ENCODE measurements around the gene HNRNPR. TPM values are rescaled to one million over a fixed set of nuclear protein-coding genes. Genes with fewer than 3 reads are reported as not detected.
"Not testable (repeated sequence)": the region's sequence is repeated elsewhere in the genome, so short reads cannot be mapped to it uniquely, and the experiment has no call there.

HNRNPR gene
- total RNA-seq, 1 donor from 2014 or later, result 113 TPM

- peak; percentile 17 for FAIRE-seq
- Mint-ChIP-seq H3K27me3 (ENCODE audit: low read depth, unreplicated experiment) (peaks cover 13% of the 10 kb centered on the region), H3K9me3 (ENCODE audit: unreplicated experiment) (peaks cover 7% of the 10 kb centered on the region), H3K27ac (ENCODE audit: unreplicated experiment) (peak overlapping the region; percentile 71), H3K4me1 (ENCODE audit: low read depth, unreplicated experiment) (peaks cover 15% of the 10 kb centered on the region), H3K36me3 (ENCODE audit: low read depth, unreplicated experiment) (peaks cover 10% of the 10 kb centered on the region), H3K4me3 (ENCODE audit: unreplicated experiment) (peak overlapping the region; percentile 25)
- Histone ChIP-seq H4K20me1 (ENCODE audit: insufficient read depth, low read length) (no peaks in the 10 kb centered on the region), H3K9ac (ENCODE audit: low read length) (peak overlapping the region; percentile 74), H2AFZ (ENCODE audit: low read depth, low read length) (peak overlapping the region; percentile 55), H3K27me3 (ENCODE audit: insufficient read depth, low read length) (no peaks in the 10 kb centered on the region), H3K4me2 (ENCODE audit: low read length) (peak overlapping the region; percentile 75), H3K4me3 (ENCODE audit: insufficient read depth, low read depth, low read length) (no peak overlapping the region), H3K36me3 (ENCODE audit: insufficient read depth, low read length) (no peaks in the 10 kb centered on the region), H3K27ac (ENCODE audit: low read depth, low read length) (peak overlapping the region; percentile 87), H3K79me2 (ENCODE audit: insufficient read depth, low read length) (peaks cover 5% of the 10 kb centered on the region), H3K9me3 (ENCODE audit: insufficient read depth, low read depth, low read length) (no peaks in the 10 kb centered on the region), H3K4me1 (ENCODE audit: insufficient read depth, low read length) (peaks cover 9% of the 10 kb centered on the region)
- no peak for TF ChIP-seq CTCF (IDR thresholded peaks at IDR 0.05; ENCODE audit: insufficient read depth, low read depth, low read length)
- TF ChIP-seq EZH2 (IDR thresholded peaks at IDR 0.05; ENCODE audit: insufficient read depth, low read length), result no peak
- peak; percentile 90 for DNase-seq (ENCODE audit: low read depth)
These were observed 33.1 kb upstream of the HNRNPR start for GRCh38 chr1:23376890-23377811.

- H3K36me3 ChIP-seq (ENCODE audit: insufficient read depth, low read length); H3K9me3 Mint-ChIP-seq (ENCODE audit: unreplicated experiment); H3K27me3 Mint-ChIP-seq (ENCODE audit: low read depth, unreplicated experiment); H2AFZ ChIP-seq (ENCODE audit: low read depth, low read length); H3K36me3 Mint-ChIP-seq (ENCODE audit: low read depth, unreplicated experiment); FAIRE-seq; H3K4me3 ChIP-seq (ENCODE audit: insufficient read depth, low read depth, low read length); H3K27ac Mint-ChIP-seq (ENCODE audit: unreplicated experiment); H3K9ac ChIP-seq (ENCODE audit: low read length); H3K4me3 Mint-ChIP-seq (ENCODE audit: unreplicated experiment); DNase-seq (ENCODE audit: low read depth); H3K9me3 ChIP-seq (ENCODE audit: insufficient read depth, low read depth, low read length); H3K4me2 ChIP-seq (ENCODE audit: low read length); H3K27me3 ChIP-seq (ENCODE audit: insufficient read depth, low read length); H3K27ac ChIP-seq (ENCODE audit: low read depth, low read length); H4K20me1 ChIP-seq (ENCODE audit: insufficient read depth, low read length): not testable (repeated sequence)
- H3K79me2 ChIP-seq (ENCODE audit: insufficient read depth, low read length), result peaks cover 26% of the 10 kb centered on the region
- peaks cover 31% of the 10 kb centered on the region for H3K4me1 ChIP-seq (ENCODE audit: insufficient read depth, low read length)
- H3K4me1 Mint-ChIP-seq (ENCODE audit: low read depth, unreplicated experiment), result peaks cover 33% of the 10 kb centered on the region
These were observed 30.1 kb upstream of the HNRNPR start for GRCh38 chr1:23374079-23374735.

GRCh38 chr1:23371987-23372880 is 28.1 kb upstream of the HNRNPR start:
- H3K4me1 Mint-ChIP-seq (ENCODE audit: low read depth, unreplicated experiment), result peaks cover 34% of the 10 kb centered on the region

More at GRCh38 chr1:23371987-23372880, 28.1 kb upstream of the HNRNPR start:
- H3K27ac Mint-ChIP-seq (ENCODE audit: unreplicated experiment), result peak overlapping the region; percentile 43
- H3K4me3 Mint-ChIP-seq (ENCODE audit: unreplicated experiment), result peak overlapping the region; percentile 63
- Histone ChIP-seq H3K4me2 (ENCODE audit: low read length) (no peak overlapping the region), H3K9me3 (ENCODE audit: insufficient read depth, low read depth, low read length) (no peaks in the 10 kb centered on the region), H3K36me3 (ENCODE audit: insufficient read depth, low read length) (no peaks in the 10 kb centered on the region), H3K27ac (ENCODE audit: low read depth, low read length) (no peak overlapping the region), H4K20me1 (ENCODE audit: insufficient read depth, low read length) (no peaks in the 10 kb centered on the region), H2AFZ (ENCODE audit: low read depth, low read length) (no peak overlapping the region), H3K79me2 (ENCODE audit: insufficient read depth, low read length) (peaks cover 39% of the 10 kb centered on the region), H3K4me3 (ENCODE audit: insufficient read depth, low read depth, low read length) (no peak overlapping the region), H3K9ac (ENCODE audit: low read length) (no peak overlapping the region), H3K27me3 (ENCODE audit: insufficient read depth, low read length) (no peaks in the 10 kb centered on the region), H3K4me1 (ENCODE audit: insufficient read depth, low read length) (peaks cover 30% of the 10 kb centered on the region)
- H3K27me3 Mint-ChIP-seq (ENCODE audit: low read depth, unreplicated experiment), result no peaks in the 10 kb centered on the region
- TF ChIP-seq CTCF (IDR thresholded peaks at IDR 0.05; ENCODE audit: insufficient read depth, low read depth, low read length) (no peak), EZH2 (IDR thresholded peaks at IDR 0.05; ENCODE audit: insufficient read depth, low read length) (no peak)
- FAIRE-seq (no peak), DNase-seq (ENCODE audit: low read depth) (no peak)
- H3K36me3 Mint-ChIP-seq (ENCODE audit: low read depth, unreplicated experiment), result peaks cover 6% of the 10 kb centered on the region
- H3K9me3 Mint-ChIP-seq (ENCODE audit: unreplicated experiment), result peaks cover 2% of the 10 kb centered on the region
